Measurements from ENCODE around the gene AKT2.

DNA sequence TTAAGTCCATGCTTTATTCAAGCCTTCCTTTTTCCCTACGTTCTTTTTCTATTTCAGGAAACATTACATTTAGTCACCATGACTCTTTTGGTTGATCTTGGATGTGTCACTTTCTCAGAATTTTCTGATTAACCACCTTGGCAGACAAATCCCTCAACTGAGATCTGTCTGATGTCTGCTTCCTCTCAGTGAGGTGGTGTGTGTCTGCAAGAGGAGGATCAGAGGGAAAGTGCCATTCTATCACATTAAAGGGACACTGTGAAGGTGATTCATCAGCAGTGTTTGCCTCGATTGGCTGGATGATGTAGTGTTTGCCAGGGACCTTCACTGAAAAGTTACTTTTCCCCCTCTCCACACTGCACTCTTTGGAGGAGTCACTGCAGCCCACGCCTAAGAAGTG lies 55.7 kb downstream of the AKT2 start:
- TF ChIP-seq, protein P1, sequence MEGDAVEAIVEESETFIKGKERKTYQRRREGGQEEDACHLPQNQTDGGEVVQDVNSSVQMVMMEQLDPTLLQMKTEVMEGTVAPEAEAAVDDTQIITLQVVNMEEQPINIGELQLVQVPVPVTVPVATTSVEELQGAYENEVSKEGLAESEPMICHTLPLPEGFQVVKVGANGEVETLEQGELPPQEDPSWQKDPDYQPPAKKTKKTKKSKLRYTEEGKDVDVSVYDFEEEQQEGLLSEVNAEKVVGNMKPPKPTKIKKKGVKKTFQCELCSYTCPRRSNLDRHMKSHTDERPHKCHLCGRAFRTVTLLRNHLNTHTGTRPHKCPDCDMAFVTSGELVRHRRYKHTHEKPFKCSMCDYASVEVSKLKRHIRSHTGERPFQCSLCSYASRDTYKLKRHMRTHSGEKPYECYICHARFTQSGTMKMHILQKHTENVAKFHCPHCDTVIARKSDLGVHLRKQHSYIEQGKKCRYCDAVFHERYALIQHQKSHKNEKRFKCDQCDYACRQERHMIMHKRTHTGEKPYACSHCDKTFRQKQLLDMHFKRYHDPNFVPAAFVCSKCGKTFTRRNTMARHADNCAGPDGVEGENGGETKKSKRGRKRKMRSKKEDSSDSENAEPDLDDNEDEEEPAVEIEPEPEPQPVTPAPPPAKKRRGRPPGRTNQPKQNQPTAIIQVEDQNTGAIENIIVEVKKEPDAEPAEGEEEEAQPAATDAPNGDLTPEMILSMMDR (IDR thresholded peaks at IDR 0.05), result no peak
- TF ChIP-seq, protein P2, sequence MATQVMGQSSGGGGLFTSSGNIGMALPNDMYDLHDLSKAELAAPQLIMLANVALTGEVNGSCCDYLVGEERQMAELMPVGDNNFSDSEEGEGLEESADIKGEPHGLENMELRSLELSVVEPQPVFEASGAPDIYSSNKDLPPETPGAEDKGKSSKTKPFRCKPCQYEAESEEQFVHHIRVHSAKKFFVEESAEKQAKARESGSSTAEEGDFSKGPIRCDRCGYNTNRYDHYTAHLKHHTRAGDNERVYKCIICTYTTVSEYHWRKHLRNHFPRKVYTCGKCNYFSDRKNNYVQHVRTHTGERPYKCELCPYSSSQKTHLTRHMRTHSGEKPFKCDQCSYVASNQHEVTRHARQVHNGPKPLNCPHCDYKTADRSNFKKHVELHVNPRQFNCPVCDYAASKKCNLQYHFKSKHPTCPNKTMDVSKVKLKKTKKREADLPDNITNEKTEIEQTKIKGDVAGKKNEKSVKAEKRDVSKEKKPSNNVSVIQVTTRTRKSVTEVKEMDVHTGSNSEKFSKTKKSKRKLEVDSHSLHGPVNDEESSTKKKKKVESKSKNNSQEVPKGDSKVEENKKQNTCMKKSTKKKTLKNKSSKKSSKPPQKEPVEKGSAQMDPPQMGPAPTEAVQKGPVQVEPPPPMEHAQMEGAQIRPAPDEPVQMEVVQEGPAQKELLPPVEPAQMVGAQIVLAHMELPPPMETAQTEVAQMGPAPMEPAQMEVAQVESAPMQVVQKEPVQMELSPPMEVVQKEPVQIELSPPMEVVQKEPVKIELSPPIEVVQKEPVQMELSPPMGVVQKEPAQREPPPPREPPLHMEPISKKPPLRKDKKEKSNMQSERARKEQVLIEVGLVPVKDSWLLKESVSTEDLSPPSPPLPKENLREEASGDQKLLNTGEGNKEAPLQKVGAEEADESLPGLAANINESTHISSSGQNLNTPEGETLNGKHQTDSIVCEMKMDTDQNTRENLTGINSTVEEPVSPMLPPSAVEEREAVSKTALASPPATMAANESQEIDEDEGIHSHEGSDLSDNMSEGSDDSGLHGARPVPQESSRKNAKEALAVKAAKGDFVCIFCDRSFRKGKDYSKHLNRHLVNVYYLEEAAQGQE (IDR thresholded peaks at IDR 0.05; ENCODE audit: insufficient read depth in 1 of 2, low read depth in 2 of 2, low read length in 1 of 2), result no peak
- no peak for TF ChIP-seq SIN3A (IDR thresholded peaks at IDR 0.05; ENCODE audit: borderline replicate concordance, insufficient read depth, low read depth, low read length)
- no peak for TF ChIP-seq POLR2AphosphoS5 (IDR thresholded peaks at IDR 0.05; ENCODE audit: low read depth, low read length)
- TF ChIP-seq TCF7L2 (IDR thresholded peaks at IDR 0.05; ENCODE audit: low read depth, low read length), result no peak

All from Panc1 (cell line).